Stomach (tissue), 4 donors: ENCODE measurements around the gene MALAT1.

Experiments used
- CTCF ChIP-seq, 7 experiments: fragments of 450-650 bp in 4 of 7; fragments of 200-600 bp in 3 of 7; sonication (generic) in 3 of 7; IDR thresholded peaks; one replicate each; pipeline ENCODE4 v1.5.1; 2016 to 2019; ENCODE audit warnings: antibody characterized with exemption in 7 of 7, control low read depth in 2 of 7, mild to moderate bottlenecking in 1 of 7
- POLR2AphosphoS5 ChIP-seq, 3 donors: sonication (generic); formaldehyde crosslinking; IDR thresholded peaks; one replicate each; pipeline ENCODE4 v1.6.1; 2016; ENCODE audit warnings: antibody characterized with exemption in 3 of 3

- TF ChIP-seq CTCF (IDR thresholded peaks at IDR 0.05) = no peak
- no peak for TF ChIP-seq POLR2AphosphoS5 (IDR thresholded peaks at IDR 0.05)
Observed at GRCh38 chr11:65491163-65491465, 7.7 kb upstream of the MALAT1 start.
